HPDE6-E6E7 (cell line): ENCODE measurements around the gene PLB1.

ENCODE experiments used
- DNase-seq: peaks from one replicate; pipeline ENCODE4 v3.0.0; 2011; ENCODE audit warnings: missing footprints; ENCODE audit errors: extremely low spot score

PLB1 gene

DNA sequence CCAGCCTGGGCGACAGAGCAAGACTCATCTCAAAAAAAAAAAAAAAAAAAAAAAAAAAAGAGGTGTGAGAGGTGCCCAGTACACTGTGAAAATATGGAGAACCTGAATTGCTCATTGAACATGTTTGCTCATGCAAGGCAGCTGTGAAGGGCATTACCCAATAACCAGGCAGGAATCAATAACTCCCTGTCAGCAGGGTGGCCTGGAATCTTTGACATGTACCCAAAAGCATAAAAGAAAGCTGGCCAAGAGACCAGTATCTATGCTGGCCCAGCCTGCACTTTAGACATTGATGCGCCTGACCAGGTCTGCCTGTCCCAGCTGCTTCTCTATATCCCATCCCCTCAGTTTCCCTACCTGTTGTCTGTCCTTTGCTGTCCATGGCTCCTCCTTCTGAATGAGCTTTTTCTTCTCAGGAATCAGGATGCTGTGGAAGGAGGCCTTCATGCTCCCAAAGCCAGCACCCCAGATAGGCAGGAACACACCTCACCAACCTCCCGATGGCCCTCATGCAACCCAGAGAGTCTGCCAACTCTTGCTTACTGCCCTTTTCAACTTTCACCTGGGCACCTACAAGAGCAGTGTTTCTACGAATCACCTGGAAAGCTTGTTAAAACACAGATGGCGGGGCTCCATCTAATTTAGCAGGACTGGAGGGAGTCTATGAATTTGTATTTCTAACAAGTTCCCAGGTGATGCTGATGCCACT, 172.4 kb downstream of the PLB1 start:
- DNase-seq, result no peak

DNA sequence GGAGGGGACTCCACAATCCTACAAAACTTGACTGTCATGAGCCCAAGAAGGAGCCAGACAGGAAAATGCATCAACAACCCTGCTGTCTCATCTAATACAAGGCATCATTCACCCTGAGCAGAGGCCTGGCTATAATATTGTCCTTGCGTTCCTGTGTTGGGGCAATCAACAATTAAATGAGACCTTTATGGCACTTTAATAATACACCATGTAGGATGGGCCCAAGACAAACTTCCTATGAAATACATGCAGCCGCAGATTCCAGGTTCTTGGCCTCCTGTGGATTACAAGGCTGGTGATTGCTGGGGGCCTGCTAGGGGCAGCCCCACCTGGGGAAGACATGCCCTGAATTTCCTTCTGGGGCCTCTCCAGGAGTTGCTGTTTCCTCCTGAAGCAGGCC, 173.0 kb downstream of the PLB1 start:
- DNase-seq, result no peak

DNA sequence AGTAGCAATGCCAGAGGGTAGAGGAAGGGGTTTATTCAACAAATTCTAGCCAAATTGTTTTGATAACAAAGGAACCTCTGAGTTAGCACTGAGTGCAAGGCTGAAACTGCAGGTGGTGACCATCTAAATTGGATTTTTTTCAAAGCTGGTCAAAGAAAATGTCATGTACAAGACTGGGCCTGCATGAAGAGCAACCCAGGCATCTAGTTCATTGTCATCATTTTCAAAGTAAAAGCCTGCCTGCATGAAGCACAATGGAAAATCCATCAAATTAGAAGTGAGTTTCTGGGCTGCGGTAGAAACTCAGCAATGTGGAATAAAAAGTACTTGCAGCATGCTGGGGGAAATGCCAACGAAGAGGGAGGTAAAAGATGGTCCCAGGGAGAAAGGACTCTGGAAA, 175.0 kb downstream of the PLB1 start:
- no peak for DNase-seq

DNA sequence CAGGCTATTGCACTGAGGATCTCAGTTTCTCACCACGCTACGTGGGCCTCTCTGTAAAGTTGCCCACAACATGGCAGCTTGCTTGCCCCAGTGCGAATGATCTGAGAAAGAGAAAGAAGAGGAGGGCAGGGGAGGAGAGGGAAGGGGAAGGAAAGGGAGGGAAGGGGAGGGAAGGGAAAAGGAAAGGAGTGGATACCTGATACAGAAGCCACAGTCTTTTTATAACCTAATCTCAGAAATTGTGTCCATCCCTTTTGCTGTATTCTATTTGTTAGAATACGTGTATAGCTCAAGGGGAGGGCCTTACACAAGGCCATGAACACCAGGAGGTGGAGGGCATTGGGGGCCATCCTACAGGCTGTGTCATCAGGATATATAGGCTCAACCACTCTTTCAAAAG, 177.5 kb downstream of the PLB1 start:
- no peak for DNase-seq

DNA sequence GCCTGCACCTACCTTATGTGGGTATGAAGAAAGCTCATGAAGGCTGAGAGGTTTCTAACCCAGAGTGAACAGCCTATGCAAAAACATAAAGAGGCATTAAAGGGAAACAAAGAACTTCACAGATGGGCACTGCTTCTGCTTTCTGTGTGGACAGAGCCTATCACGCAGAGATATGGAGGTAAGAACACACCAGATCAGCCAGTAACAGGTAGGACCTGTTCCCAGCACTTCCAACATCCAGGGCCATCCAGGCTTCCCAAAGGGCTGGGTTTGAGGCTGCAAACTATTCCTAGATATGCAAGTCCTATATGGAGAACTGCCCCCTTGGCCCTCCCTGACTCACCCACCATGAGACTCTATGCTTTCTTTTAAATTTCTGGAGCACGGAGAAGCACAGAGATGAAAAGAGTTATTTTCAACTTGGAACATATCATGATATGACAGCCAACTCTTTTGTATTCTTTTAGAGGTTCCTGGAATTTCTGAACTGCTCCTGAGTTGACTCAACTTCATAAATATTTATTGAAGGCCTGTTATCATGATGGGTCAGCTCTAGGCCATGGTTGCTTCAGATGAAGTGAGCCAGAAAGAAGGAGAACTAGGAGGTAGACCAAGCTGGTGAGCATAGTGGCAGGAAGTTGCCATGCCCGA, 178.3 kb downstream of the PLB1 start:
- DNase-seq, result no peak

DNA sequence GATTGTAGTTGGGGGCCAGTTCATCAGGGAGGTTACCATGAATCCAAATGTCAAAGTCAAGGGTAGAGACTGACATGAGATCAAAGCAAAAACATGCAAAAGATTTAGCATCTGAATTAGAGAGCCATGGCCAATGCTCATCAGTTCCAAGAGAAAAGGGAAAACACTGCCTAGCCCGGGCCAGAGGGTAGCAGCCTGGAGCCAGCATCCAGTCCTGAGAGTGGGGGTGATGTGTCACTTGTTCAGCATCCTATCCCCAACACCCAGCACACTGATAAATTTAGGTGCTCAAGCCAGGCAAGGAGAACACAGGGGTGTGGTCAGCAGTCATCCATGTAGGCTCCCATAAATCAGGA, 178.8 kb downstream of the PLB1 start:
- no peak for DNase-seq

DNA sequence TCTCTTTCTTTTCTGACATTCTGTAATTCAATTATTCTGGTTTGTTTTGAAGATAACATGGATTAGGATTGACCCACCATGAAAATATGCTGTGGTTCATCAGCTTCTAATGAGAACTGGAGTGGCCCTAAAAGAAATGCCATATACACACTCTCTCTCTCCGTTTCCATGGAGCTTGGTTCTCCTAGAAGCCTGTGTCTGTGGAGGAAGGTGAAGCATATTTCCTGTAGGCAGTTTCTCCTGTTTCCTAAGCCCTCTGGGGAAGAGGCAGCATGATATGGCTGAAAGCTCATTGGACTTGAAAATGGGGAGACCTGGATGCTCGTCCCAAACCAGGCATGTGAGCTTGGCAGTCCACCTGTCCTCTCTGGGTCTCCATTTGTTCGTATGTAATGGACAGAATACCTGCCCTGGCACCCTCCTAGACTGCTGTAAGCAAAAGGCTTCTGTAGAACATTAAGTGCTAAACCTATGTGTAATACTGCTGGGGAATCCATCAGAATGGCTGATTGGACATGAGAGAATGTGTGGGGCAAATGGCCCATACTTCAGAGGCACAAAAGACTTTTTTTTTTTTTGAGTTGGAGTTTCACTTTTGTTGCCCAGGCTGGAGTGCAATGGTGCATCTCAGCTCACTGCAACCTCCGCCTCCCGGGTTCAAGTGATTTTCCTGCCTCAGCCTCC, 180.4 kb downstream of the PLB1 start:
- DNase-seq, result no peak

DNA sequence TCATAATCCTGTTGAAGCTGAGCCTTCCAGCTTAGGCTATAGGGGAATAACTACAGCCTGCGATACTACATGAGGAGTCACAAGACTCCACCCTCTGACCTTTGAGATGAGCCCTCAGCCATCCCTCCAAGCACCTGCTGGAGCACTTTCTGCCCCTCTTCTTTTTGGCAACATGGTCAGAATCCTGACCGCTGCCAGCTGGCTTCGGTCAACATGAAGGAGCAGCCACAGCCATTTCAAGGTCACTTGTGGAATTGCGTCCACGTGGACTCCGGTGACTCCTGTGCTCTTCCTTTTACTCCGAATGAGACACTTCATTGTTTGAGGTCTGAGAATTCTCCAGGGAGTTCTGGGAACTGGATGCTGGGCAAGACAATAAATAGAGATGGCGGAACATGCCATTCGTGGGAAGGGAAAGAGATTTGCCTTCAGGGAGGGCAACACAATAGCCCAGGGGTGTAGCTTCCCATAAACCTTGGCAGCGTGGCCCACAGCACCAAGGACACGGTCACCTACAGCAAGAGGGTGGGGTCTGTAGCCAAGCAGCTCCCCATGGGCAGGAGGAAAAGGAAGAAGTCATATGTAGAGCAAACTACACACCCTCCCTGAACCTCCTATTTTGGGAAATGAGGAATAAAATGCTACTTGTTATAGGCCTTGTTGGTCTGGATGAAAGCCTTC, 182.5 kb downstream of the PLB1 start:
- no peak for DNase-seq

DNA sequence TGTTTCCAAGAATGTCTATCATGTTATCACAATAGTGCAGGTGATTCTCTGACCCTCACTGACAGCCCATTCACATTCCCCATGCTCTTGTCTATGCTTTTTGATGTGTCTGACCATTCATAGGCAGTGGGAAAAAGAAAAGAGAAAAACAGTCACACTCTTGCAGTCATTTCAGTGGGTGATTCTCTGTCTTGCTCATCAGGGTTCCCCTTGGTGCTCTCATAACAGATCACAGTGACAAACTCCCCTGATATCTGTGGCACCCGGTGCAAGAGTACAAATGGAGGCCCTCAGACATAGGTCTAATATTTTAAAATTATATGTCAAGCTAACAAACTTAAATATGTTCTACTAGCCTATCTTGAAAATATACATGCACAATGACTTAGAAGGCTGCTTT, 183.1 kb downstream of the PLB1 start:
- no peak for DNase-seq

DNA sequence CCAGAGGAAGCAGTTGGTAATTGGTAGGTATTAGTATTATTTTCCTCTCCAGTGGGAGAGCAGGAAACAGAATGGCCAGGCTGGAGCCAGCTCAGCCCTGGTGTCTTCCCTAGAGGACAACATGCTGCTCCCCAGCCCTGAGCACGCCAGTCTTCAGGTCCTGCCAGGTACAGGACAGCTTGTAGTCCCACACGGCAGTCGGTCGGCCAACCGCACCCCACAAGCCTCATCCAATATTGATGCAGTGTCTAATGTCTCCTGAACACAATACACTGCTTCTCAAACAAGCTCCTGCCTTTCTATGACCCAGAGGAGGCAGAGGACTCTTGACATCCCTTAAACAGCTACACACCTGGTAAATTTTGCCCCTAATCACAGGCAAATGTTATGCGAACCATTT, 184.8 kb downstream of the PLB1 start:
- DNase-seq, result no peak

DNA sequence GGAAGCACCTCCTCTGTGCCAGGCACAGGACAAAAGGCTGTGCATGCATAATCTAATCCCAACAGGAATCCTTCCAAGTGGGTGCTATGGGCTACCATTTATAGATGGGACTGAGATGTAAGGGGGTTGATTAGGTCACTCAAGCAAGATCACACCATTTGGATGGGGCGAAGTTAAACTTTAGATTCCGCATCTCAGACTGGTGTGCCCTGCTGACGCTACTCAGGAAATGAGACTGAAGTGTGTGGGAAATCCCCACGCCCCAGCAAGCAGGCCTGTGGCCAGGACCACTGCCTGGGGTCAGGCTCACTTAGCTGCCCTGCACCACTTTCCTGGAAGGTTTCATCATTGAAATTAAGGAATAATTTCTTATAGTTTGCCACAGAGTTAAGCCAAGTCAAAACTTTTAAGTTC, 185.3 kb downstream of the PLB1 start:
- no peak for DNase-seq

DNA sequence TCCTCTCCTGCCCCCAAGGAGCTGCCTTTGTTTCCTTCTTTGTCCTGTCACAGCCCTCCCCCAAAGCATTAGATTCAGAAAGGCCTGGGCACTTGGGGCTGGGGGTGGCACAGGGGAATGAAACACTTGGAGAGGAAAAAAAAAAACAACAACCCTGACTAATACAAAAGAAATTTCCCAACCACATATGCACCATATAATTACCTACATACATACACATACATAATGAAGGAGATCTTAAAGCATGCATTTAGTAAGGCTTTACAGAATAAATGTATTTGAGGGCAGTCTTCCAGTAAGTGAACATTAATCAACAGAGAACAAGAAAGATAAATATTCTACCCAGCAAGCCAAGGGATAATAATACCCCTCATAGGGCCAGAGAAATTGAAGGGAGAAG, 185.7 kb downstream of the PLB1 start:
- DNase-seq, result no peak

DNA sequence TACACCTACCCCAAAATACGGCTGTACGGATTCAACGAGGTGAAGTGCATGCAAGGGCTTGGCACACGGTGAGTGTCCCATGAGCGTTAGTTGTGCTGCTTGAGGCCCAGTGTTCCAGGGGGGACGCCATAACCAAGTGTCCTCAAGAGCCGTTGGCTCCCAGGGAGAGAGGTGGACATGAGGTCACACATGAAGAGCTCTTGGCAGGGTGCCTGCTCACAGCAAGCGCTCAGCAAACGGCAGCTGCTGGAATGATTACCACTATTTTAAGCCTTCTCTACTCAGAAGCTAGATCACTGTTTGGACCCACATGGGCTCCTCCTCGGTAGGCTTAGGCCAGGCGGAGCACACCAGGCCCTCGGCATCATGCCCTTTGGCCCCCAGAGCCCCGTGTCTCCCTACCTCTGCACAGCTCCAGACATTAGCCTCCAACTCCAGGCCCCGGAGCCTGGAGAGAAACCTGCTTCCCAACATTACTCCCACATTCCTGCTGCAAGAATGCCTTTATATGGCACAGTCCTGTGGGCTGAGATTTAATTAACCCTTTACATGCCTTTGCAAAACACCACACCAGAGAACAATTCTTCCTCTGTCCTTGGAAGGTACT, 187.3 kb downstream of the PLB1 start:
- no peak for DNase-seq

DNA sequence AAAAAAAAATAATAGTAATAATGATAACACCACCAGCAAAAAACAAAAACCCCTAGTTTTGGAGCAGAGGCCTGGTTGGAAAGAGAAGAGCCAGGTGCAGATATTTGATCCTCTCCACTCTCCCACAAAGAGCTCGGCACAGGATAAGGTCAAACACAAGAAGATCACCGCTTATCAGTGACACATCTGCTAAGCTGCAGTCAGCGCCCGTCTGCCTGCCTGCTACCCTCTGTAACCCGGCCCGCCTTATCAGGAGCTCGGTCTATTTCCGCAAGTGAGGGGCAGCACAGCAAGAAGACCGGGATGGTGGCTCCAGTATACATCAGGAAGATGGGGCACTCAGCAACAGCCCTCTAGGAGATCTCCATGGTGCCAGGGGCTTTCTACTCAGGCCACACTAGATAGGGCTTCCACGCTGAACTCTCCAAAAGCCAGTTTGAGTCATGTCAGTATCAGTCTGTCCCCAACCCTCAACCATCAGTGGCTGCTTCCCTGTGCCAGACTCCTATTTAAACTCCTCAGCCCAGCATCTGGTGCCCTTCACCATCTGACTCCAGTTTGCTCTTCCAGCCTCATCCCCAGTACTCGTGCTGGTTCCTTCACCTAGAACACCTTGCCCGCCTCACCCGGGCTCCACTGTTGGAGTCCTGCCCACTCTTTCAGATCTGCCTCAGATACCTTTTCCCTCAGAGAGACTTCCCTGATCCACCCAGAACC, 188.4 kb downstream of the PLB1 start:
- DNase-seq, result no peak

DNA sequence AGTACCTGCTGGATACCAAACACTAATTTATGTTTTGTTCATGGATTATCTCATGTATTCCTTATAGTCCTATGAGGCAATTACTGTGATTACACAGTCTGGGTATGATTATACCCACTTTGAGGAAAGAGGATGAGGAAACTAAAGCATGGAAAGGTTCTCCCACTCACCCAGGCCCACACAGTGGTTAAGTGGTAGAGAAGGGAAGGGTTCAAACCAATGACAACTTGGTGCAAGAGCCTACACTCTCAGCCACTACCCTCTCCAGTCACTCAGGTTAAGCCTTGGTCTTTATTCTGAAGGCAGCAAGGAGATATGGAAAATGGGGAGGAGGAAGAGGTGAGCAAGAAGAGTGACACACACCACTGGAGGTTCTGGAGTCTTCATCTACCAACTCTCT, 191.3 kb downstream of the PLB1 start:
- DNase-seq, result no peak

DNA sequence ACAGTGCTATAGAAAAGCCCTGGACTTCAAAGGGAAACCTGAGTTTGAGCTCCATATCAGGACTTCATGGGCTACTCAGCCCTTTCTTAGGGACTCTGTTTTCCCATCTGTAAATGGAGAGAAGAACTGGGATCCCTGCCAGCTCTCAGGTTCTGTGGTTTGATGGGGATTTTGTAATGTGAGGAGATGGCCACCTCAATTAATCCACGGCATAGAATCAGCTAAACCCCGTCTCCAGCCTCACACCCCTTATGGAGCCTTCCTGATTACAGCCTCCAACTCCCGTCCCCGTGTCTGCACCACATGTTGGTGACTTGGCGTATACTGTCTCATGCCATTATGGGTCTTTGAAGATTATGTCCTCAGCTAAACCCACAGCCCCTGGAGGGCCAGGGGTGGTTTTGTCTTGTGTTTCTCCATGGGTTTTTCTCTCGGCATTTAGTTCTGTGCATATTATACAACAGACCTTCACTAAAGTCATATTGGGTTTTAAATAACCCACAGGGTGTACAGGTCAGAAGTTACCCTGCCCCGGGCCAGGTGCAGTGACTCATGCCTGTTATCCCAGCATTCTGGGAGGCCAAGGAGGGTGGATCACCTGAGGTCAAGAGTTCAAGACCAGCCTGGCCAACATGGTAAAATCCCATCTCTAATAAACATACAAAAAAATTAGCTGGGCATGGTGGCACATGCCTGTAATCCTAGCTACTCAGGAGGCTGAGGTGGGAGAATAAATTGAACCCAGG, 192.0 kb downstream of the PLB1 start:
- no peak for DNase-seq

DNA sequence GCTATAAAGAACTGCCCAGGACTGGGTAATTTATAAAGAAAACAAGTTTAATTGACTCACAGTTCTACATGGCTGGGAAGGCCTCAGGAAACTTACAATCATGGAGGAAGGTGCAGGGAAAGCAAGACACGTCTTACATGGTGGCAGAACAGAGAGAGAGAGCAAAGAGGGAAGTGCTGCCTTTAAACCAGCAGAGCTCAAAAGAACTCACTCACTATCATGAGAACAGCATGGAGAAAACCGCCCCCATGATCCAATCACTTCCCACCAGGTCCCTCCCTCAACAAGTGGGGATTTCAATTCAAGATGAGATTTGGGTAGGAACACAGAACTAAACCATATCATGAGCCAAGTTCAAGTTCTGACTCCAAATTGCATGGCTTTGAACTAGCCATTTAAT, 193.0 kb downstream of the PLB1 start:
- DNase-seq, result no peak

DNA sequence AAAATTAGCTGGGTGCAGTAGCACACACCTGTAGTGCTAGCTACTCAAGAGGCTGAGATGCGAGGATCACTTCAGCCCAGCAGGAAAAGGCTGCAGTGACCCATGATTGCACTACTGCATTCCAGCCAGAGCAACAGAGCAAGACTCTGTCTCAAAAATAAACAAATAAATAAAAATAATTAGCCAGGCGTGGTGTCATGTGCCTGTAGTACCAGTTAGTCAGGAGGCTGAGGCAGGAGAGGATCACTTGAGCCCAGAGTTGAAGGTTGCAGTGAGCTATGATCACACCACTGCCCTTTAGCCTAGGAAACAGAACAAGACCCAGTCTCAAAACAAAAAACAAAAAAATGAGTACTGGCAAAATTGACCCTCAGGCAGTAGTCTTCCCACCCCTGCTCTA, 193.9 kb downstream of the PLB1 start:
- no peak for DNase-seq

DNA sequence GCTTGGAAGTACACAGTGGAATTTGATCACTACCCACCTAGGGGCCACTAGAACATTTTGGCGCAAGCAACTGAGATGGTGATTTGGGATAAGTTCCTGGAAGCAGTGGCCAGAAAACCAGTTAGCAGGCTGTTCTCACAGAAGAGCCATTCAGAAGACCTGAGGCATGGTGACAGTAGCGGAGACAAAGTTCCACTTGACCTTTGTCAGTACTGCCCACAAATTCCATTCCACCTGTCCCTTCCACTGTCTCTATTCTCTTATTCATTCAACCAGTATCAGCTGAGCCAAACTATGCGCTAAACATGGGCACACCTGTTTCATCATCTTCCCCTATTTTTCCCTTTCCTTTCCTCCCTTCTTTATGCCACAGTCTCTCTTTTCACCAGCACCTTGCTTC, 196.6 kb downstream of the PLB1 start:
- no peak for DNase-seq

DNA sequence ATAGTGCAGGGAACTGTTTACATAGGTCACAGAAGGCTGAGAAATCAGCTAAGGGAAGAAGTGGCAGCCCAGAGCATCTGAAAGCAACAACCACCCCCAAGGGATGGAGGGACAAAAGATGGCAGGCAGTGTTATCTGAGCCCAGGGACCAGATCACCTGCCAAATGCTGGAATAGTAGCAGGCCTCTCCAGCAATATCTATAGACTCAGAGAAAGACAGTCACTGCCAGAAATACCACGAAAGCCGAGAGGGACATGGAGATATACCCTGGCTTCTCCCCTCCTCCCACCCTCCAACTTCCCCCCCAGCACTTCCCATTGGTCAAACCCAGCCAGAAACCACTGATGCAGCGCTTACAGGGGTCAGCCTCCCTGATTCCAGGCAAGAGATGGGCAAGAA, 197.4 kb downstream of the PLB1 start:
- DNase-seq, result no peak
